ENCODE data around the gene ZCCHC14. TPM values are rescaled to one million over a fixed set of nuclear protein-coding genes. Genes with fewer than 3 reads are reported as not detected.
A peak's percentile ranks its signal among the peaks of the same experiment; 100 is the strongest.

ZCCHC14 gene
- total and polyA plus RNA-seq, 2 donors (not counting 1 experiment from before 2014, with no cell fraction given) = 0.70 to 4.4 TPM

DNA sequence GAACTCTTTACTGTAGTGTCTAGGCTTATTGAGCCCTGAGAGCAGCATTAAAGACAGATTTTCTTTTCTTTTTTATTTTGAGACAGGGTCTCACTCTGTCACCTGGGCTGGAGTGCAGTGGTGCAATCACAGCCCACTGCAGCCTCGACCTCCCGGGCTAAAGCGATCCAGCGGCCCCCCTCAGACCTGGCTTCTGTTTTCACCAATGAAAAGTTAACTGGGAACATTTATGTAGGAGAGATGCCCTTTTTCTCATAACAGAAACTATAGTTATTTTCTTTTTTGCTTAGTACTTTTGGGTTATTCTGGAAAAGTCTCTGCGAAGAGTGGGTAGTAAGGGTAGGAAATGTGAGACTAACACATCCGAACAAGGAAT lies 99.2 kb downstream of the ZCCHC14 start:
- peak overlapping the region; percentile 76 for H3K9ac ChIP-seq (ENCODE audit: low read length)
- peak overlapping the region in 4 of 5 experiments; percentile 57 to 79 (median 70) for H3K4me3 ChIP-seq (ENCODE audit: control extremely low read depth in 1 of 5, extremely low read depth in 1 of 5, insufficient read depth in 1 of 5, low read depth in 2 of 5, low read length in 4 of 5)
- TF ChIP-seq EZH2 (IDR thresholded peaks at IDR 0.05; ENCODE audit: borderline replicate concordance, insufficient read depth, low read depth, low read length, poor library complexity, severe bottlenecking) = no peak
- TF ChIP-seq, protein P1, sequence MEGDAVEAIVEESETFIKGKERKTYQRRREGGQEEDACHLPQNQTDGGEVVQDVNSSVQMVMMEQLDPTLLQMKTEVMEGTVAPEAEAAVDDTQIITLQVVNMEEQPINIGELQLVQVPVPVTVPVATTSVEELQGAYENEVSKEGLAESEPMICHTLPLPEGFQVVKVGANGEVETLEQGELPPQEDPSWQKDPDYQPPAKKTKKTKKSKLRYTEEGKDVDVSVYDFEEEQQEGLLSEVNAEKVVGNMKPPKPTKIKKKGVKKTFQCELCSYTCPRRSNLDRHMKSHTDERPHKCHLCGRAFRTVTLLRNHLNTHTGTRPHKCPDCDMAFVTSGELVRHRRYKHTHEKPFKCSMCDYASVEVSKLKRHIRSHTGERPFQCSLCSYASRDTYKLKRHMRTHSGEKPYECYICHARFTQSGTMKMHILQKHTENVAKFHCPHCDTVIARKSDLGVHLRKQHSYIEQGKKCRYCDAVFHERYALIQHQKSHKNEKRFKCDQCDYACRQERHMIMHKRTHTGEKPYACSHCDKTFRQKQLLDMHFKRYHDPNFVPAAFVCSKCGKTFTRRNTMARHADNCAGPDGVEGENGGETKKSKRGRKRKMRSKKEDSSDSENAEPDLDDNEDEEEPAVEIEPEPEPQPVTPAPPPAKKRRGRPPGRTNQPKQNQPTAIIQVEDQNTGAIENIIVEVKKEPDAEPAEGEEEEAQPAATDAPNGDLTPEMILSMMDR (IDR thresholded peaks at IDR 0.05) = no peak
- no peak for DNase-seq
- Mint-ChIP-seq H3K27ac (peak overlapping the region; percentile 91), H3K9me3 (ENCODE audit: insufficient read depth) (no peaks in the 10 kb centered on the region), H3K4me3 (peak overlapping the region; percentile 94), H3K27me3 (no peaks in the 10 kb centered on the region), H3K4me1 (peaks cover 46% of the 10 kb centered on the region)
- H3K4me1 ChIP-seq (ENCODE audit: control insufficient read depth in 2 of 2, insufficient read depth in 2 of 2, low read length in 2 of 2) = peaks cover 28 to 34% of the 10 kb centered on the region in 2 donors
- peak overlapping the region in 1 of 2 donors; percentile 95 for H3K27ac ChIP-seq (ENCODE audit: low read length in 2 of 2)
- H3K79me2 ChIP-seq (ENCODE audit: control insufficient read depth, insufficient read depth, low read length) = peaks cover 61% of the 10 kb centered on the region
- intact Hi-C loops (cut with micrococcal nuclease) = loop anchor here (1.0 to 2.0 kb wide), 2 partner anchors 69 to 373 kb away; no protein-coding TSS in a partner anchor
- 83% methylated on average over 2 of the region's 6 CpGs for WGBS (ENCODE audit: insufficient coverage)
- peak overlapping the region; percentile 87 for H3K4me2 ChIP-seq (replicated peaks; ENCODE audit: low read depth, low read length, poor library complexity, severe bottlenecking)
- peaks cover under 1 to 2% of the 10 kb centered on the region in 2 experiments for H3K36me3 ChIP-seq (replicated peaks in 1 of 2; ENCODE audit: control extremely low read depth in 1 of 2, control insufficient read depth in 1 of 2, extremely low read depth in 1 of 2, insufficient read depth in 2 of 2, low read length in 1 of 2)
- H3K27me3 ChIP-seq (replicated peaks in 1 of 4; ENCODE audit: control extremely low read depth in 1 of 4, control insufficient read depth in 3 of 4, insufficient read depth in 4 of 4, low read length in 3 of 4) = no peaks in the 10 kb centered on the region
- peaks cover 60% of the 10 kb centered on the region for H4K20me1 ChIP-seq (ENCODE audit: control insufficient read depth, insufficient read depth, low read length, poor library complexity, severe bottlenecking)
- ChIA-PET POLR2A (interaction anchor here (0.5 to 4.0 kb wide), 3 partner anchors 10 to 76 kb away, joined by 3 to 23 read pairs (median 3); partner anchors contain the start of gene FBXO31), CTCF (interaction anchor here (1.1 to 4.2 kb wide), 5 partner anchors 11 to 242 kb away, joined by 4 to 52 read pairs (median 4); partner anchors contain the start of genes C16orf95 and FBXO31)
- no peak for ATAC-seq (ENCODE audit: low read depth)
- H2AFZ ChIP-seq (ENCODE audit: insufficient read depth, low read depth, low read length, poor library complexity, severe bottlenecking) = no peak overlapping the region
- H3K9me3 ChIP-seq (ENCODE audit: control extremely low read depth in 1 of 3, control insufficient read depth in 2 of 3, insufficient read depth in 1 of 3, low read length in 2 of 3) = no peaks in the 10 kb centered on the region

Data from B cell (primary cell).